ENCODE data around the gene ZNF33A. TPM values are rescaled to one million over a fixed set of nuclear protein-coding genes. Genes with fewer than 3 reads are reported as not detected.

Gene ZNF33A
- total and polyA plus RNA-seq, 2 experiments from 2014 or later = 20.3 to 32.6 TPM

DNA sequence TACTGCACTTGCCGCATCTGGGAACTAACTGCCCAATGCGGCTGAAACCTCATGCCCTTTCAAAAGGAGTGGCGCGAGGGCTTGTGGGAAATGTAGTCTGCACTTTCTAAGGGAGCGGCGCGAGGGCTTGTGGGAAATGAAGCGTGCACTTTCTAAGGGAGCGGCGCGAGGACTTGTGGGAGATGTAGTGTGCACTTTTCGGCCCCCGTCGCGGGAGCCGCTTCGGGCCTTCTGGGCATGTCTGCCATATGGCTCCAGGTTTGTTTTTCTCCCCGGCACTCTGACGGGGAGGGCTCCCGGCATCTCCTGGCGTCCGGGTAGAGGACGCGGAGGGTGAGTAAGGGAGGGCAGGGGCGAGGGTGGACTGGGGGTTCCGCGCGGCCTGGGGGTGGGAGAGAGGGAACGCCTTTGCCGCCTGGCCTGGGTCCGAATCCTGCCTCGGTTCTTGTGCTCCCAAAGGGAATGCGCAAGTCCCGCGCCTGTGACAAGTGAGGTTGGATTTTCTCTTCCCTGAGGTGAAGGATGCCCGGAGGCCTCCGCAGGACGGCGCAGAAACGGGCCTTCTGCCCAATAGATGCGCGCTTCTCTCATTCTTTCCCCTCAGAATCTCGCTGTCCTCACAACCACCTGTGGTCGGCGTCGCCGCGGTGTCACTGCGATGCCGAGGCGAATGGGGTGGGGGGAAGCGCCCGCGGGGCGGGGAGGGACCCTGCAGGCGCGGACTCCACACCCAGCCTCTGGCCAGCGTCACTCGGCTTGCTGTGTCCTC lies 83.9 kb downstream of the ZNF33A start, which contains the start of gene ZNF37A:
Gene ZNF37A, plus strand, starts transcription at position 180 of the 769 bp plus-strand sequence. CDS start 2,281 bp downstream, outside the sequence.
- H3F3A ChIP-seq (replicated peaks; ENCODE audit: low read depth) = no peaks in the 10 kb centered on the region

More for the DNA sequence above, 83.9 kb downstream of the ZNF33A start, which contains the start of gene ZNF37A:
- Histone ChIP-seq H3K79me2 (replicated peaks; ENCODE audit: insufficient read depth) (no peaks in the 10 kb centered on the region), H3K36me3 (ENCODE audit: insufficient read depth) (0 out of 2 replicates have a peak, but pooled peaks cover 4% of the 10 kb centered on the region), H3K9me2 (ENCODE audit: insufficient read depth) (no peaks in the 10 kb centered on the region), H3K4me1 (ENCODE audit: insufficient read depth) (no peaks in the 10 kb centered on the region), H3K27me3 (ENCODE audit: insufficient read depth) (no peaks in the 10 kb centered on the region), H3K4me2 (peak within 1 kb of the TSS; percentile 92), H3K4me3 (peak within 1 kb of the TSS; percentile 73), H4K20me1 (replicated peaks; ENCODE audit: insufficient read depth) (no peaks in the 10 kb centered on the region), H3K27ac (ENCODE audit: low read depth) (no peak within 1 kb of the TSS), H2AFZ (peak within 1 kb of the TSS; percentile 96)
- peaks cover 16% of the 10 kb centered on the region for H3K27me3 Mint-ChIP-seq (ENCODE audit: insufficient read depth, low read depth, poor library complexity)
- TF ChIP-seq CREB1 (CRISPR knock-in tag; IDR thresholded peaks at IDR 0.05; ENCODE audit: low read depth) = 0 out of 2 replicates have a peak, but pooled peaks have one; percentile 45
- TF ChIP-seq NANOG (IDR thresholded peaks at IDR 0.05; ENCODE audit: borderline replicate concordance) = no peak
- TF ChIP-seq POLR2AphosphoS5 (IDR thresholded peaks at IDR 0.05; ENCODE audit: low read depth) = peak; percentile 57
- no peak for TF ChIP-seq REST (IDR thresholded peaks at IDR 0.05; ENCODE audit: unreplicated experiment)
- TF ChIP-seq, protein P1, sequence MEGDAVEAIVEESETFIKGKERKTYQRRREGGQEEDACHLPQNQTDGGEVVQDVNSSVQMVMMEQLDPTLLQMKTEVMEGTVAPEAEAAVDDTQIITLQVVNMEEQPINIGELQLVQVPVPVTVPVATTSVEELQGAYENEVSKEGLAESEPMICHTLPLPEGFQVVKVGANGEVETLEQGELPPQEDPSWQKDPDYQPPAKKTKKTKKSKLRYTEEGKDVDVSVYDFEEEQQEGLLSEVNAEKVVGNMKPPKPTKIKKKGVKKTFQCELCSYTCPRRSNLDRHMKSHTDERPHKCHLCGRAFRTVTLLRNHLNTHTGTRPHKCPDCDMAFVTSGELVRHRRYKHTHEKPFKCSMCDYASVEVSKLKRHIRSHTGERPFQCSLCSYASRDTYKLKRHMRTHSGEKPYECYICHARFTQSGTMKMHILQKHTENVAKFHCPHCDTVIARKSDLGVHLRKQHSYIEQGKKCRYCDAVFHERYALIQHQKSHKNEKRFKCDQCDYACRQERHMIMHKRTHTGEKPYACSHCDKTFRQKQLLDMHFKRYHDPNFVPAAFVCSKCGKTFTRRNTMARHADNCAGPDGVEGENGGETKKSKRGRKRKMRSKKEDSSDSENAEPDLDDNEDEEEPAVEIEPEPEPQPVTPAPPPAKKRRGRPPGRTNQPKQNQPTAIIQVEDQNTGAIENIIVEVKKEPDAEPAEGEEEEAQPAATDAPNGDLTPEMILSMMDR (conservative IDR thresholded peaks at IDR 0.05; ENCODE audit: low read depth in 2 of 2) = no peak
- TF ChIP-seq EZH2 (IDR thresholded peaks at IDR 0.05; ENCODE audit: low read depth, unreplicated experiment) = no peak
- TF ChIP-seq, protein P2, sequence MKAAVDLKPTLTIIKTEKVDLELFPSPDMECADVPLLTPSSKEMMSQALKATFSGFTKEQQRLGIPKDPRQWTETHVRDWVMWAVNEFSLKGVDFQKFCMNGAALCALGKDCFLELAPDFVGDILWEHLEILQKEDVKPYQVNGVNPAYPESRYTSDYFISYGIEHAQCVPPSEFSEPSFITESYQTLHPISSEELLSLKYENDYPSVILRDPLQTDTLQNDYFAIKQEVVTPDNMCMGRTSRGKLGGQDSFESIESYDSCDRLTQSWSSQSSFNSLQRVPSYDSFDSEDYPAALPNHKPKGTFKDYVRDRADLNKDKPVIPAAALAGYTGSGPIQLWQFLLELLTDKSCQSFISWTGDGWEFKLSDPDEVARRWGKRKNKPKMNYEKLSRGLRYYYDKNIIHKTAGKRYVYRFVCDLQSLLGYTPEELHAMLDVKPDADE (IDR thresholded peaks at IDR 0.05) = peak; percentile 93
- no peak within 1 kb of the TSS for H3K27ac Mint-ChIP-seq
- peak; percentile 98 for DNase-seq (ENCODE audit: low spot score)
- peak; percentile 98 for ATAC-seq
- H3K4me1 Mint-ChIP-seq = peaks cover 10% of the 10 kb centered on the region; the same call in 1 of the 3 replicates
- peaks cover 59% of the 10 kb centered on the region for H3K36me3 Mint-ChIP-seq (ENCODE audit: low read depth)
- H3K4me3 Mint-ChIP-seq = peak within 1 kb of the TSS; percentile 84
- peaks cover 59% of the 10 kb centered on the region for H3K9me3 Mint-ChIP-seq
